GM19043 (cell line): ENCODE data around the gene RB1.

Source experiments
- ATAC-seq: cut with Tn5 transposase; IDR thresholded peaks from one replicate; pipeline ENCODE4 v1.9.1; 2021; ENCODE audit warnings: low read depth; ENCODE audit not compliant: unreplicated experiment

The RB1 gene

DNA sequence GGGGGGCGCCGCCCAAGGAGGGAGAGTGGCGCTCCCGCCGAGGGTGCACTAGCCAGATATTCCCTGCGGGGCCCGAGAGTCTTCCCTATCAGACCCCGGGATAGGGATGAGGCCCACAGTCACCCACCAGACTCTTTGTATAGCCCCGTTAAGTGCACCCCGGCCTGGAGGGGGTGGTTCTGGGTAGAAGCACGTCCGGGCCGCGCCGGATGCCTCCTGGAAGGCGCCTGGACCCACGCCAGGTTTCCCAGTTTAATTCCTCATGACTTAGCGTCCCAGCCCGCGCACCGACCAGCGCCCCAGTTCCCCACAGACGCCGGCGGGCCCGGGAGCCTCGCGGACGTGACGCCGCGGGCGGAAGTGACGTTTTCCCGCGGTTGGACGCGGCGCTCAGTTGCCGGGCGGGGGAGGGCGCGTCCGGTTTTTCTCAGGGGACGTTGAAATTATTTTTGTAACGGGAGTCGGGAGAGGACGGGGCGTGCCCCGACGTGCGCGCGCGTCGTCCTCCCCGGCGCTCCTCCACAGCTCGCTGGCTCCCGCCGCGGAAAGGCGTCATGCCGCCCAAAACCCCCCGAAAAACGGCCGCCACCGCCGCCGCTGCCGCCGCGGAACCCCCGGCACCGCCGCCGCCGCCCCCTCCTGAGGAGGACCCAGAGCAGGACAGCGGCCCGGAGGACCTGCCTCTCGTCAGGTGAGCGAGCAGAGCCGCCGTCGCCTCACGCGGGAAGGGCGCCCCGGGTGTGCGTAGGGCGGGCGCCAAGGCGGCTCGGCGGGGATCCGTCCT lies at the start of gene RB1:
TSS of gene RB1 (plus strand) at position 393 of the 784 bp plus-strand sequence. CDS start at position 555, 162 bp downstream.
- peak; percentile 65 for ATAC-seq

DNA sequence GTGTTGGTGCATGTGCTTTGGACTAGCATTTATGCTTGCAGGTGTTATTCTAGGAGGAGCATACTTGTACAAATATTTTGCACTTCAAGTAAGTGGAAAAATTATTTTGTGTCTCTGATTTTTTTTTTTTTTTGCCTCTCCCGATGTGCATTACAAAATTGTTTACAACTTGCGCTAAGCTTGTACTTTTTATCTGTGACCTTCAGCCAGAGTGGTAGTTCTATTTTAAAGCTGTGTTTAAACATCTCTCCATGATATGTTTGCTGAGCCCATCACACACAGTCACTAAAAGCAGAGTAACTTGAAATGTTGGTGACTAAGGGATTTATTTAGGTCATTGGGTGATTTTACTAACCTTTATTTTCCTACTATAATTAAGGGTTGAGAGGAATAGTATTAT lies 49.7 kb upstream of the RB1 start:
- no peak for ATAC-seq

DNA sequence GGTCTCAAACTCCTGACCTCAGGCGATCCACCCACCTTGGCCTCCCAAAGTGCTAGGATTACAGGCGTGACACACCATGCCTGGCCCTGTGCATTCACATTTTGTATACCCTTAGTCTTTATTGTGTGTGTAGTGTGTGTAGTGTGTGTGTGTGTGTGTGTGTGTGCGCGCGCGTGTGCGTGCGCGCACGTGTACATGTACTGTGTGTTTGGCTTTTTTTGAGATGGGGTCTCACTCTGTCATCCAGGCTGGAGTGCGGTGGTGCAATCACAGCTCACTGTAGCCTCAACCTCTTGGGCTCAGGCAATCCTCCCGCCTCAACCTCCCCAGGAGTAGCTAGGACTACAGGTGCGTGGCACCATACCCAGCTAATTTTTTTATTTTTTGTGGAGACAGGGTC lies 48.5 kb upstream of the RB1 start:
- ATAC-seq: no peak

DNA sequence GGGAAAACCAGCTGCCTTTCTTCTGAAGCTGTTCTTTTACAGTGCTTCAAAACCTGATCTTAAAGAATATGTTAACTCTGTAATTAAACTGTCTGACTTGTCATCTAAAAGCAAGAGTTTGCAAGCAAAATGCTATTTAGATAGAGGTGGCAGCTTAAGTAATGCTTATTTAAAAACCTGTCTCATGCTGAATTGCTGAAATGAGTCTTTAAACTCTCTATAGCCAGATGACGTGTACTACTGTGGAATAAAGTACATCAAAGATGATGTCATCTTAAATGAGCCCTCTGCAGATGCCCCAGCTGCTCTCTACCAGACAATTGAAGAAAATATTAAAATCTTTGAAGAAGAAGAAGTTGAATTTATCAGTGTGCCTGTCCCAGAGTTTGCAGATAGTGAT lies 47.6 kb upstream of the RB1 start:
- no peak for ATAC-seq

DNA sequence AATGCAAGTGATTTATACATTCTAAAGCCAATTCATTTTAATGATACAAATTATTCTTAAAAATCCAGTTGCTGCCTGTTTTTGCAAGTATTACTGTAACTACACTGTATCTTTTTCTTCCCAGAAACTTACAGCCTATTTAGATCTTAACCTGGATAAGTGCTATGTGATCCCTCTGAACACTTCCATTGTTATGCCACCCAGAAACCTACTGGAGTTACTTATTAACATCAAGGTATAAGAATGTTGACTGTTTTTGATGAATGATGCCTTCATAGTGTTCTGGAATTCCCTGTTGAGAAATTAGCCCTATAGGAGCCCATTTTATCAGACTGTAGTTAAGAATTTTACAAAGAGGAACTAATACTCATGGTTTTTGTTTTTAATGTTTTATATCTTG lies 45.5 kb upstream of the RB1 start:
- ATAC-seq: no peak

DNA sequence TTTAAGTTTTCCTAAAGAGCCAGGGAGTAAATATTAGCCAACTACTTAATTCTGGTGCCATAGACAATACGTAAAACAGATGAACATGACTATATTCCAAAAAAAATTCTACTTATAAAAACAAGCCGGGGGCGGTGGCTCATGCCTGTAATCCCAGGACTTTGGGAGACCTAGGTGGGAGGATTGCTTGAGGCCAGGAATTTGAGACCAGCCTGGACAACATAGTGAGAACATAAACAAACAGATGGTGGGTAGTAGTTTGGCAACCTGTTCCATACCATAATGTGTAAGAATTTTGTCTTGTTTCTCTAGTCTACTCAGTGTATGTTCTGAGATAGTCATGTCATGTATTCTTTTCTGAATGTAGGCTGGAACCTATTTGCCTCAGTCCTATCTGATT lies 45.1 kb upstream of the RB1 start:
- ATAC-seq: no peak

DNA sequence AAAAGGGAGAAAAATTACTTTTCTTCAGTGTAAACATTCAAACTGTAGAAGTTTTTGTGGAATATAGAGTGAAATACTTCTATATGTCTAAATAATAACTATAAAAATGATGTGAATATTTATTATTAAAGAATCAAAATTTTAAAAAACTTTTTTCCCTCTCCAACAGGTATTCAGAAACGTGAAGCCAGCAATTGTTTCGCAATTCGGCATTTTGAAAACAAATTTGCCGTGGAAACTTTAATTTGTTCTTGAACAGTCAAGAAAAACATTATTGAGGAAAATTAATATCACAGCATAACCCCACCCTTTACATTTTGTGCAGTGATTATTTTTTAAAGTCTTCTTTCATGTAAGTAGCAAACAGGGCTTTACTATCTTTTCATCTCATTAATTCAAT lies 42.6 kb upstream of the RB1 start:
- ATAC-seq: no peak

DNA sequence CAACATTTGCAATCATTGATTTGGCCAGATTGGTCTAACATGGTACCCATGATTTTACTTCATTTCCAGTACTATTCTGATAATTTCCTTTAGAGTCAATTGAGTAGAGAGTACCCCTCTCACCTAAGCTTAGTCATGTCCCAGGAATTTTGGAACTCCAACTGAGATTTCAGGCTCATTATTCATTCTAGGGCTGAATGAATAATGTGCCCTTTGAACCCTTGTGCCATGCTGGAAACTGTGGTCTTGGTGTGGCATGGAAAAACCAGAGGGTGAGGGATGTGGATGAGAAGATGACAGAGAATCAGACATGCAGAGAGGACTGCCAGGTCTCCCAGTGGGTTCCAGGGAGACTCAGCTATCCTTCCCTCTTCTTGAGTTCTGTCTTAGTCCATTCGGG lies 40.4 kb upstream of the RB1 start:
- ATAC-seq: no peak

DNA sequence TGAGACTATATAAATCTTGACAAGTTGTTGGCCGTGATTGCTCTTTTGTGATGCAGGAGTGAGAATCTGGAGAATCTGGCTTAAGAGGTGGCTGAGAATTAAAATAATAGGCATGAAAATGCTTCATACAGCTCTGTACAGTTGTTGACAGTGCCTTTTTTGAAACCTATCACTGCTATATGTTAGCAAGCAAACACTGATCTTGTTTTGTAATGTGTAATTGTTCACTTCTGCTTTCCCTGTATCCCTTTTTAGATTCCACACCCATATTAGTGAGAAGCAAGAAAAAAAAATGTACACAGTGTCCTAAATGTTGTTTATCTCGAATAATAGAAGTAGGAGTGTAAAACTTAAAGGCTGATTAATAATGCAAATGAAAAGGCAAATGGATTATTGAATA lies 39.5 kb upstream of the RB1 start:
- no peak for ATAC-seq

DNA sequence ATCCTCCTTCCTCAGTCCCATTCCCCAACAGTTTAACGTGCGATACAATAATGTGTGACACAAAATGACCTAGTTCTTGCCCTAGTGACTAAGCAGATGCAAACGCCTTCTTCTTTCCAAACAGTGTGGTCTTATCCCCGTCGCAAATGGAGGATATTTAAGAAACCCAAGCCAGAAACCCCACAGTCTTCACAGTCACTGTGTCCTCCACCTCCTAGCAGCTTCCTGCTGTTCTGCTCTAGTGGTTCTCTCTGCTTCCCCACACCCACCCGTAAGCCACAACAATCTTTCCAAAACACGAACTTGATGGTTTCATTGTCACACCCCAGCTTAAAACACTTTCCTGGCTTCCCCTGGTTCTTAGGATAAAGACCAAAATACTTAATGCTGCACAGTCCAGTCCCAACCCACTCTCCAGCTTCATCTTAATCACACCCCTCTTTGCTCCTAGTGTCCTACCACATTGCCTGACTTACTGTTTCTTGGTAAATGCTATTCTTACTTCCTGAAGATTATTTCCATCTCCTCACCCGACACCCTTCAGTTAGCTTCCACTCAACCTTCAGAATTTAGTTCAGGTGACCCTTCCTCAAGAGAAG lies 38.2 kb upstream of the RB1 start:
- ATAC-seq: peak; percentile 61

DNA sequence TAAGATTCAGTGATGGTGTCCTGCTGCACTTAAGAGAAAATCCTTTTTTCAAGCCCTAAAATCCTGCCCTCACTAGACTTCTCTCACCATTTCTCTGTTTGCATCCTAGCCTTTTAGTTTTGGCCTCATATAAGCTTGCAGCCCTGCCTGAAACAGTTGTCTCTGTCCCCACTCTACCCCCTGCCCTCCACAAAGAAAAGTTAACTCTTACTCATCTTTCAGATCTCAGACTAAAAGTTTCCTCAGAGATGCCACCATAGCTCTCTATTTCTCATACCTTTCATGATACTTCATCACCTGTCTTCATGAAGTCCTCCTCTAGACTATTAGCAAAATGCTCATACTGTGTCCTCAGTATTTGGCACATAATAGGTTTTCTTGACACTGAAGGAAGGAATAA lies 37.4 kb upstream of the RB1 start:
- ATAC-seq: no peak

DNA sequence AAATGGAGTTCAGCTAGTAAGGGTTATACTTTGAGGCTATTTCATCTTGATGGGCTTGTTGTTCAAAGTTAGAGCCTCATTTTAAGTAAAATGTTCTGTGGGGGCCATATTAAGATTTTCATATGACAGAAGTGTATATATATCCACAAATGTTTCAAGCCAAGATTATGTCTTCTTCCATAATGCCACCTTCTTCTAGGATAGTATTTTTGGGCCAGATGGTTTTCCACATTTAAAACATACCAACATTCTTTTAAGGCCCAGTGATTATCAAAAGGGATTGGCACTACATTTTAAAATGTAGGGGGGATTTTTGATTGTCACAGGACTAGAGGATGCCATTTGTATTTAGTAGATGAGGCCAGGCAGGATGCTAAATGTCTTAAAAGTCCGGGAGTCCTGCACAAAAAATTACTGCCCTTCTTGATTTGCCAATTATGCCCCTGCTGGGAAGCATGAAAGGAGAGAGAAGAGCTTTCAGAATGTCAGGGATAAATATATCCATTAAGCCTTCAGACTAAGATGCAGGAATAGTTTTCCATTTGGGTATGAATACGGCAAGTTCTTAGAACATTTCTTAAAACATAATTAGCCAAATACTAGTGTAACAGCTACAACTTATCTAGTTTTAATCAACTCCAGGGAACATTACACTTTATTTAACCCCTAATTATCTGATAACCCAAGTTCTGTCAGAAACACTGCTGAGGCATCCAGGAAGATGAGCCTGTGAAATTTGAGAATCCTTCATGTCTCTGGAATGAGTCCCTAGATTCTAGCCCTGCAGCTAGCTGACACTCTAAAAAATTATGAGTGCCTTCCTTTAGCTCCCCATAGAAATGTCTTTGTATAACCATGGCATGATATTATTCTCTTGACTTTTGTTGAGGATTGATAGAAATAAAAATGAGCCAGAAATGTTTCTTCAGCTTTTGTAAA lies 36.6 kb upstream of the RB1 start:
- no peak for ATAC-seq

DNA sequence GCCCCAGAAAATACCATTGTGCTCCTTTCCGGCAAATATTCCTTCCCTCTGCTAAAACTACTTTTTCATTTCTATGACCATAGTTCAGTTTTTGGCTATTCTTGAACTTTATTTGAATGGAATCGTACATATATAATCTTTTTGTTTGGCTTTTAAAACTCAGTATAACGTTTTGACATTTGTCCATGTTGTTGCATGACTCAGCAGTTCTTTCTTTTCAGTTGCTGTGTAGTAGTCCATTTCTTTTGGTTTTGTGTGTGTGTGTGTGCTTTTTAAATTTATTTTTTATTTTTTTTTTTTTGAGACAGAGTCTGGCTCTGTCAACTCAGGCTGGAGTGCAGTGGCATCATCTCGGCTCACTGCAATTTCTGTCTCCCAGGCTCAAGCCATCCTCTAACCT lies 35.5 kb upstream of the RB1 start:
- ATAC-seq: no peak

DNA sequence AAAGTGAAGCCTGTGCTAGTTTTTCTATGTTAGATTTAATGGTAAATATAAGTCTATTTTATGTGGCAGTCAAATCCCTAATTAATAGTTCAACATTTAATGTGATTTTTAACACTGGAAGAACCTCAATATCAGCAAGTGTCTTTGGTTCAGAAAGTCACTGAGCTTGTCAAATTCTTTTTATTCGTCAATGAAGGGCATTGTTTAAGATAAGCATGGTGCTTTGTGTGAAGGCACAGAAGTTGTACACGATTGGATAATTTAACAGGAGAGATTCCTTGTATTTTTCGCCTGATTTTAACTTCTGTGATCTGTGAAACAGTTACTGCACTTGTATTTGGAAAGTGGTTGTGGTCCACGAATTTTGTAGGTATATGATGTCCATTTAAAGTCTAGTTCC lies 30.2 kb upstream of the RB1 start:
- no peak for ATAC-seq

DNA sequence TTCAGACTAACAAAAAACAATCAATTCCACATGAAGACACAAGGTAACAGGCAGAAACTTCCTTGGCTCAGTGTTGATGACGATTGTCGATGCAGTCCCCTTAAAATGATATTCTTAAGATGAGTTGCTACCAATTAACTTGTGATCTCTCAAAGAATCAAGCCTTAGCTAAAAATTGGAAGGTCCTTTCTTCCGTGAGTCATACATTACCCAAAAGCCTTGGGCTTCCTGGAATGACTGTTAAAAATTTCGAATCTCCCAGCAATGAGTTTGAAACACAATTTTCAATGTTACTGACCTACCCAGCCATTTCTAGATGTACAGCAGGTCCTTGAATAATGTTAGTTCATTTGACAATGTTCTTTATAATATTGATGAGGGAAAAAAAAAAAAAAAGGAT lies 28.0 kb upstream of the RB1 start:
- ATAC-seq: no peak

DNA sequence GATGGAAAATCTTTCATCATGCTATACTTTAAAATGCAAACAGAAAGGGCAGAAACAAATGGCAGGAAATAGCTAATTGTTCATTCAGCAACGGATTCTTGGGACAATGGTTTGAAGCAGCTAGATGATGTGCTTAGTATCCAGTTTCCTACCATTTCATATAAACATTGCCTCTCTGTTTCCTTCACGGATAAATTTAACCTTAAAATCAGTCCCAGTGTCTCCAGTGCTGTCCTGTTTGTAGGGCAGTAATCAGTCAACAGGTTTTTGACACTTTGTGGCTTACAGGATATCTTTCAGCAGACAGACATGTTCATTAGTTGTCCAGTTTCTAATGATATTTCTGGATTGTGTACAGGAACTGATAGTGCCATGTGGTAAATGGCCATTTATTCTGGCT lies 24.7 kb upstream of the RB1 start:
- no peak for ATAC-seq

DNA sequence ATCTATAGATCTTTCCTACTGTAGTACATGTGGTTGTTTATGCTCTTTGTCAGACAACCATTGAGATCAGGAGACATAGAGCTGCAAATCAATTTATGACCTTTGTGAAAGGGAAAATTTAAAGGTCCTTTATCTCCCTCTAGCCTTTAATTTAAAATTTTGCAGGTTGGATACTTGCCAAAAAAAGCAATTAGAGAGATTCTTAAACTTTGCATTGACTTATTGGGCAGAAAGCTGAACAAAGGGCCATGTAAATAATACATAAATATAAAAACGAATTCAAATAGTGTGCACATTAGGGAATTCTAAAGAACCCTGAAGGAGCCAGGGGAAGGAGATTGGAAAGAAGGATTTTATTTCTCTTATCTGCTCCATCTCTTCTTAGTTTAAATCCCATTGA lies 22.0 kb upstream of the RB1 start:
- no peak for ATAC-seq

DNA sequence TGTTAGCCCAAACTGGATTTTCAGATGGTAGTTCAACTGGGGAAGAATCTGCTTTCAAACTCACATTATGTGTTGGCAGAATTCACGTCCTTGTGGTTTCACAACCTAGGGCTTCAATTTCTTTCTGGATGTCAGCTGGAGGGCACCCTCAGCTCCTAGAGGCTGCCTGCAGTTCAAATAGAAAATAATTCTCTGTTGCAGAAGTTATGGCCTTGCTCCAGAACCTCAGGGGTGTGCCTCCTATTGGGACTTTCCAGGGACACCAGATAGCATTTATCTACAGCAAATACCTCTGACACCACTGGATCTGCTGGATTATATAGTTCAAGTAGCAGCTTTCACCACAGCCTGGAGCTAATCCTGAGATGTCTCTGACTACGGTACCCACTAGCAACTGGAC lies 11.8 kb upstream of the RB1 start:
- ATAC-seq: no peak

DNA sequence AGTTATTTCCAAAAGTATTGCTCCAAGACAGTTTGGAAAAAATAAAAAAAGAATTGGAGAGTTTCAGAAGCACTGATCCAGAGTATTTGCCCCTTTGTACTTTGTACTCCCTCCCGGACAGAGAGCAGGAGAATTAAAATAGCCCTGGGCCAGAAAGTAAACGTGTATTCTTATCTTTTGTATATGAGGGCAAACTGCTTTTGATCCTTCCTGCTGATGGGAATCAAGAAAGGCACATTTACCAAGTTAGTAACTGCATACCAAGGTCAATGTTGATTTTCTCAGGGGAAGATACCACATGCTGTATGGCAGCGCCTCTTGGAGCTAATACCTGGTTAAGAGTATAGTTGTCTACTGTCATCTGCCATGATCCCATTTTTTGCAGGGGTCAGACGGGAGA lies 10.9 kb upstream of the RB1 start:
- ATAC-seq: no peak

DNA sequence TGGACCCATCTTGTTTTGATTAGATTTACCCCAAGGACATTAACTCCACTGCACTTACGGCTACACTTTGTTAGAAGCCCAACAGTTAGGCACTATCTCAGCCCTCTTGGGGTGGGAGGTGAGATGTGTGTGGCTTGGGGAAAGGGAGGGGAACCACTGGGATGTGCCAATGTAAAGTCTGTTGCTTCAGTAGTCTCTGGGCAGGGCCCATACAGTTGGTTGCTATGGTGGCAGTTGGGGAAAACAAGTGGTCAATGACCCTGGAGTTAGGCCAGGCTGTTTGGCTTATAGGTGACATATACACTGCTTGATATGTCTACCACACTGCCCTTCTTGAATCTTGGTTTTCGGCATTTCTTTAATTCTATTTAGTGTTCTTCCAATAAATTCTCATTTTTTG lies 8.9 kb upstream of the RB1 start:
- ATAC-seq: no peak

DNA sequence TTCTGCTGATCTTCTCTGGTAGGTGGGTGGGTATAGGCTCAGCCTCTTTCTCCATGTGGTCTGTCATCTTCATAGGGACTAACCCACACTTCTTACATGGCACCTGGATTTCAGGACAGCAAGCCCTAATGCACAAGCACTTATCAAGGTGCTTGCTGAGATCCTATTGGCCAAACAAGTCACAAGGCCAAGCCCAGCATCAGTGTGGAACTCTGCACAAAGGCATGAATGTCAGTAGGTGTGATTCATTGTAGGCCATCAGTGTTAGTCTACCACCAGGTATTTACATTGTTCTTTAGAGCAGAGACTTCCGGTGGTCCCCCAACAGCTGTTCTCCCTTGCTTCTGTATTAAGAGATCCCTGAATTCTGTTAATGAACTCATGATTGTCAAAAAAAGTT lies 8.3 kb upstream of the RB1 start:
- ATAC-seq: no peak

DNA sequence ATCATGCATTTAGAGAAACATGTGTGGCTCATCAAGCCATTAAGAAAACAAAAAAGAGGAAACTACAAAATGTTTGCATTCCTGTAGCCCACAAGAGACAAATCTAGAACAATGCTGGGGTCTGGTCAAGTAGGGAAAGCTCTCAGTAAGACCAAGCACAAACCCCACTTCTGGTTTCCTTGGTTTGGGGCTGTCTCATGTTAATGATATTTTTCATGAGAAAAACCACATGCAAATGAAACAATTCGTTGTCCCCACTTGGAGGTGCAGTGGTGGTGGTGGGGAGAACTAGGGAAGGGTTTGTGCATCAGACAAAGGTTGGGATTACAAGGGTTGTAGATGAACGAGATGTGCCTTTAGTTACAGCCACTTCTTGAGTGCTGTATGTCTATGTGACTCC lies 7.0 kb upstream of the RB1 start:
- no peak for ATAC-seq
